WTC11 (cell line): Measurements from ENCODE around the gene DLGAP3. TPM values are rescaled to one million over a fixed set of nuclear protein-coding genes. Genes with fewer than 3 reads are reported as not detected.

ENCODE experiments used
- AR ChIP-seq: fragments of 250-450 bp; sonication (Bioruptor Pico); IDR thresholded peaks from 2 replicates; pipeline ENCODE4 v1.9.0; 2021; ENCODE audit warnings: mild to moderate bottlenecking
- ATF1 ChIP-seq: sonication (generic); formaldehyde crosslinking; IDR thresholded peaks from 2 replicates; pipeline ENCODE4 v1.8.1; 2023; ENCODE audit warnings: mild to moderate bottlenecking, moderate library complexity, missing genetic modification reagents
- ATF6 ChIP-seq: sonication (generic); formaldehyde crosslinking; IDR thresholded peaks from 2 replicates; pipeline ENCODE4 v1.8.1; 2023; ENCODE audit warnings: mild to moderate bottlenecking, missing genetic modification reagents
- CBFB ChIP-seq: sonication (generic); formaldehyde crosslinking; IDR thresholded peaks from 2 replicates; pipeline ENCODE4 v1.8.1; 2022; ENCODE audit warnings: mild to moderate bottlenecking, low read depth, missing genetic modification reagents
- FOXK1 ChIP-seq: sonication (generic); formaldehyde crosslinking; IDR thresholded peaks from 2 replicates; pipeline ENCODE4 v1.8.0; 2022; ENCODE audit warnings: mild to moderate bottlenecking, moderate library complexity, missing genetic modification reagents
- GTF2I ChIP-seq: fragments of 250-450 bp; sonication (Bioruptor Pico); conservative IDR thresholded peaks from 2 replicates; pipeline ENCODE4 v1.4.0; 2021; ENCODE audit warnings: mild to moderate bottlenecking
- IRF1 ChIP-seq: sonication (generic); formaldehyde crosslinking; IDR thresholded peaks from 2 replicates; pipeline ENCODE4 v1.8.0; 2023; ENCODE audit warnings: missing genetic modification reagents
- IRF2 ChIP-seq: sonication (generic); formaldehyde crosslinking; IDR thresholded peaks from 2 replicates; pipeline ENCODE4 v1.8.0; 2022; ENCODE audit warnings: low read depth, missing genetic modification reagents, borderline replicate concordance
- MXD4 ChIP-seq: fragments of 250-450 bp; sonication (Bioruptor Pico); IDR thresholded peaks from 2 replicates; pipeline ENCODE4 v1.8.0; 2021; ENCODE audit warnings: mild to moderate bottlenecking, moderate library complexity, borderline replicate concordance
- NR2C2 ChIP-seq: sonication (generic); formaldehyde crosslinking; IDR thresholded peaks from 2 replicates; pipeline ENCODE4 v1.8.0; 2022; ENCODE audit warnings: mild to moderate bottlenecking, missing genetic modification reagents
- NR3C1 ChIP-seq: sonication (generic); formaldehyde crosslinking; conservative IDR thresholded peaks from 2 replicates; pipeline ENCODE4 v1.8.1; 2023; ENCODE audit warnings: low read depth, mild to moderate bottlenecking, missing genetic modification reagents
- PREB ChIP-seq: sonication (generic); formaldehyde crosslinking; IDR thresholded peaks from 2 replicates; pipeline ENCODE4 v1.8.1; 2022; ENCODE audit warnings: mild to moderate bottlenecking, missing genetic modification reagents, moderate library complexity, borderline replicate concordance
- RORB ChIP-seq: fragments of 250-450 bp; sonication (Bioruptor Pico); IDR thresholded peaks from 2 replicates; pipeline ENCODE4 v1.9.0; 2021; ENCODE audit warnings: mild to moderate bottlenecking
- SMAD4 ChIP-seq: sonication (generic); formaldehyde crosslinking; IDR thresholded peaks from 2 replicates; pipeline ENCODE4 v1.8.0; 2022; ENCODE audit warnings: mild to moderate bottlenecking, missing genetic modification reagents
- SP1 ChIP-seq: sonication (generic); formaldehyde crosslinking; conservative IDR thresholded peaks from 2 replicates; pipeline ENCODE4 v1.8.1; 2022; ENCODE audit warnings: missing genetic modification reagents
- STAT6 ChIP-seq: sonication (generic); formaldehyde crosslinking; conservative IDR thresholded peaks from 2 replicates; pipeline ENCODE4 v1.8.1; 2023; ENCODE audit warnings: mild to moderate bottlenecking, low read depth, missing genetic modification reagents, moderate library complexity
- TP53 ChIP-seq: sonication (generic); formaldehyde crosslinking; IDR thresholded peaks from 2 replicates; pipeline ENCODE4 v1.8.1; 2023; ENCODE audit warnings: mild to moderate bottlenecking, missing genetic modification reagents
- USF1 ChIP-seq: sonication (generic); formaldehyde crosslinking; IDR thresholded peaks from 2 replicates; pipeline ENCODE4 v1.8.0; 2022; ENCODE audit warnings: mild to moderate bottlenecking, missing genetic modification reagents
- ZNF263 ChIP-seq: sonication (generic); formaldehyde crosslinking; IDR thresholded peaks from 2 replicates; pipeline ENCODE4 v1.8.1; 2022; ENCODE audit warnings: low read depth, mild to moderate bottlenecking, moderate library complexity, missing genetic modification reagents
- ZNF425 ChIP-seq: fragments of 250-450 bp; sonication (Bioruptor Pico); conservative IDR thresholded peaks from 2 replicates; pipeline ENCODE4 v1.9.0; 2021; ENCODE audit warnings: mild to moderate bottlenecking
- ZNF512 ChIP-seq: sonication (generic); formaldehyde crosslinking; IDR thresholded peaks from 2 replicates; pipeline ENCODE4 v1.8.1; 2022; ENCODE audit warnings: missing genetic modification reagents, borderline replicate concordance
- ZSCAN18 ChIP-seq: fragments of 250-450 bp; sonication (Bioruptor Pico); IDR thresholded peaks from 2 replicates; pipeline ENCODE4 v2.1.2; 2022; ENCODE audit warnings: mild to moderate bottlenecking, moderate library complexity
- total RNA-seq: library from RNA; stranded (reverse); gene quantifications from 3 replicates; pipeline ENCODE4 v1.2.3, GENCODE V29; 2021

DLGAP3 gene
- total RNA-seq, 1 experiment from 2014 or later, result 11.3 TPM

GRCh38 chr1:34859446-34860200 is 69.8 kb downstream of the DLGAP3 start, which contains the start of gene SMIM12 (continued):
- TF ChIP-seq STAT6 (CRISPR knock-in tag) (no peak), USF1 (peak; percentile 80; the same call in 1 of the 2 replicates), NR2C2 (CRISPR knock-in tag) (peak; percentile 69; the same call in 1 of the 2 replicates), FOXK1 (CRISPR knock-in tag) (peak; percentile 69), CBFB (CRISPR knock-in tag) (no peak), IRF1 (CRISPR knock-in tag) (peak; percentile 33; the same call in 1 of the 2 replicates), AR (no peak), ZNF512 (CRISPR knock-in tag) (no peak), ATF1 (CRISPR knock-in tag) (no peak), ZSCAN18 (CRISPR knock-in tag) (no peak), SMAD4 (0 out of 2 replicates have a peak, but pooled peaks have one; percentile 27), ATF6 (CRISPR knock-in tag) (no peak), GTF2I (no peak), SP1 (CRISPR knock-in tag) (peak; percentile 92), RORB (CRISPR knock-in tag) (no peak), PREB (CRISPR knock-in tag) (0 out of 2 replicates have a peak, but pooled peaks have one; percentile 13), ZNF425 (CRISPR knock-in tag) (no peak), MXD4 (CRISPR knock-in tag) (no peak), NR3C1 (CRISPR knock-in tag) (no peak), TP53 (no peak), ZNF263 (CRISPR knock-in tag) (no peak), IRF2 (CRISPR knock-in tag) (no peak)
